Progenitor cell of endocrine pancreas (in vitro differentiated cells): Measurements from ENCODE around the gene EZH2. TPM values are rescaled to one million over a fixed set of nuclear protein-coding genes. Genes with fewer than 3 reads are reported as not detected.

Experiments used
- DNase-seq: peaks from one replicate; pipeline ENCODE4 v3.0.0; 2021; ENCODE audit warnings: low spot score; ENCODE audit not compliant: unreplicated experiment
- H3K27ac Mint-ChIP-seq: 2 replicates; pipeline ENCODE4 v1.8.0; 2021; ENCODE audit warnings: mild to moderate bottlenecking, moderate library complexity, mixed read lengths
- H3K27me3 Mint-ChIP-seq: 2 replicates; pipeline ENCODE4 v1.8.0; 2021; ENCODE audit warnings: mixed read lengths
- H3K36me3 Mint-ChIP-seq: 2 replicates; pipeline ENCODE4 v1.8.0; 2022; ENCODE audit warnings: mixed read lengths; ENCODE audit not compliant: insufficient read depth
- H3K4me1 Mint-ChIP-seq: 2 replicates; pipeline ENCODE4 v1.8.0; 2021; ENCODE audit warnings: low read depth, mixed read lengths
- H3K4me3 Mint-ChIP-seq: 2 replicates; pipeline ENCODE4 v1.8.0; 2021; ENCODE audit warnings: low read depth, mild to moderate bottlenecking, moderate library complexity, mixed read lengths
- H3K9me3 Mint-ChIP-seq: 2 replicates; pipeline ENCODE4 v1.8.0; 2021; ENCODE audit warnings: low read depth, mixed read lengths
- total RNA-seq: library from RNA; stranded (reverse); gene quantifications from 2 replicates; pipeline ENCODE4 v1.2.1, GENCODE V29; 2021
- TF ChIP-seq, protein P1 (sequence below): fragments of 200-600 bp; sonication (generic); IDR thresholded peaks from one replicate; pipeline ENCODE4 v1.5.0; 2021; ENCODE audit warnings: antibody characterized with exemption, mild to moderate bottlenecking; ENCODE audit not compliant: unreplicated experiment

EZH2 gene
- total RNA-seq, 1 donor from 2014 or later, result 57.6 TPM

DNA sequence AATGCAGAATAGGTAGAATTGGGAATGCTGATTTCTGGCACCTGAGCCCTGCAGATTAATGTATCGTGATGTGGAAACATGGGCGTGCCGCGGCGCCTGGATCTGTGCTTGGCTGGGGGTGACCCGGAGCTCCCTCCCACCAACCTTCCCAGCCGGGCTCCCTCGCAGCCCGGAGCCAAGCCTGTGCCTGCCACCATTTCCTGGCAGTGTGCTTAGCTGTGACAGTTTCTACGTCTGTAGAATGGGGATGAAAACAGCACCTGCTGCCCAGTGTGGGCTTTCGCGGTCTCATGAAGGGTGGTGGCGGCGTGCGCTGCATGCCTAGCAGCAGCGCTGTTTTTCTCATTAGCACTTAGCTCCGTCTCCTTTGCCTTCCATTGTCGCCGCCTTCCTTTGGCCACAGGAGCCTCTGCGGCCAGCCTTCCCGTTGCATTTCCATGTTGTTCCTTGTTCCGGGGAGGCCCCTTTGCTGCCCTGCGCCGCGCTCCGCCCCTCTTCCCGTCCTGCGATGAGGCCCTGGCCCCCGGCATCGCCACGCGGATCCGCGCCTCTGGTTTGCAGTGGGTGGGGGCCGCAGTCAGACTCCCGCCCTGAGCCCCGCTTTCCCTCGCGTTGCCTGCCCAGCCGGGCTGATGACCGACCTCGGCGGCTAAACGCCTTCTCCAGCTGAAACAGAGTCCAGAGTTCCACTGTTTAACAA, 101.2 kb downstream of the EZH2 start:
- H3K4me1 Mint-ChIP-seq, result no peaks in the 10 kb centered on the region
- H3K4me3 Mint-ChIP-seq, result no peak overlapping the region
- H3K9me3 Mint-ChIP-seq, result no peaks in the 10 kb centered on the region
- TF ChIP-seq, protein P1, sequence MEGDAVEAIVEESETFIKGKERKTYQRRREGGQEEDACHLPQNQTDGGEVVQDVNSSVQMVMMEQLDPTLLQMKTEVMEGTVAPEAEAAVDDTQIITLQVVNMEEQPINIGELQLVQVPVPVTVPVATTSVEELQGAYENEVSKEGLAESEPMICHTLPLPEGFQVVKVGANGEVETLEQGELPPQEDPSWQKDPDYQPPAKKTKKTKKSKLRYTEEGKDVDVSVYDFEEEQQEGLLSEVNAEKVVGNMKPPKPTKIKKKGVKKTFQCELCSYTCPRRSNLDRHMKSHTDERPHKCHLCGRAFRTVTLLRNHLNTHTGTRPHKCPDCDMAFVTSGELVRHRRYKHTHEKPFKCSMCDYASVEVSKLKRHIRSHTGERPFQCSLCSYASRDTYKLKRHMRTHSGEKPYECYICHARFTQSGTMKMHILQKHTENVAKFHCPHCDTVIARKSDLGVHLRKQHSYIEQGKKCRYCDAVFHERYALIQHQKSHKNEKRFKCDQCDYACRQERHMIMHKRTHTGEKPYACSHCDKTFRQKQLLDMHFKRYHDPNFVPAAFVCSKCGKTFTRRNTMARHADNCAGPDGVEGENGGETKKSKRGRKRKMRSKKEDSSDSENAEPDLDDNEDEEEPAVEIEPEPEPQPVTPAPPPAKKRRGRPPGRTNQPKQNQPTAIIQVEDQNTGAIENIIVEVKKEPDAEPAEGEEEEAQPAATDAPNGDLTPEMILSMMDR, result no peak
- peaks cover 28% of the 10 kb centered on the region for H3K36me3 Mint-ChIP-seq
- H3K27me3 Mint-ChIP-seq, result no peaks in the 10 kb centered on the region
- no peak for DNase-seq
- no peak overlapping the region for H3K27ac Mint-ChIP-seq

DNA sequence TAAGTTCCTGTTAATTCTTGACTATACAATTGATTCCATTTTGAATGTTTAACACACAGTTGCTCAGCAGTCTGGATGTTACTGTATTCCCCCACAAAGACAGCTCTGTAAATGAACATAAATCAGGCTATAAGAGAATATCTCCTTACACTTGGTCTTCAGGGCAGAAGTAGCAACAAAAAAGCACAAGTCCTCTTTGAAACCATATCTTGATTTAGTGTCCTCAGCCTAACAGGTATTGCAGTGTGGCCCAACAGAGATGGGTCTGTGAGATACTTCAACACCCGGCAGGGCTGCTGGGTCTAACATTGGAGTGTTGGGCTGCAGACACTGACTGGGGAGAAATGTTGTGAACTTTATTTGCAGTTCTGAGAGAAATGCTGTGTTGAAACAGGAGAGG, 109.6 kb downstream of the EZH2 start:
- Mint-ChIP-seq H3K9me3 (no peaks in the 10 kb centered on the region), H3K36me3 (peaks cover 11% of the 10 kb centered on the region), H3K4me3 (no peak overlapping the region), H3K4me1 (peaks cover 5% of the 10 kb centered on the region), H3K27ac (no peak overlapping the region), H3K27me3 (no peaks in the 10 kb centered on the region)
- no peak for DNase-seq
- TF ChIP-seq, protein P1, result no peak

DNA sequence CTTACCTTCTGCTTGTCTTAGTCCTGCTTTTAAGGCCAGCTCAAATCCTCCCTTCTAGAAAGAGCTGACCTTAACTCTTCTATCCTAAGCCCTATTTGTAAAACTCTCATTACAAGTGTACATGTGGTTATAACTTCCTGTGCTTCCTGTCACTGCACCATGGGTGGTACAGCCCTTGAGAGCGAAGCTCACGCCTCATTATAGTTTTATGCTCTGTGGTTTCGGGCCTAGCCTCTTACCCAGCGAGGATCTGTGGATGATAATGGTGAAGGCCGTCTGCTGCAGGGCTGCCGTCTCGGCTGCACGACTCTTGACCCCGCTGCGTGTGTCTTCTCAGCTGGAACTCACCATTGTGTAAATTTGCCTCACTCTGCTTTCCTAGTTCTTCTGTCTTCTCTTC, 110.8 kb downstream of the EZH2 start:
- TF ChIP-seq, protein P1, result no peak
- Mint-ChIP-seq H3K4me1 (peaks cover 5% of the 10 kb centered on the region), H3K4me3 (no peak overlapping the region), H3K9me3 (no peaks in the 10 kb centered on the region), H3K27me3 (no peaks in the 10 kb centered on the region), H3K27ac (no peak overlapping the region), H3K36me3 (peaks cover 10% of the 10 kb centered on the region)
- DNase-seq, result no peak

DNA sequence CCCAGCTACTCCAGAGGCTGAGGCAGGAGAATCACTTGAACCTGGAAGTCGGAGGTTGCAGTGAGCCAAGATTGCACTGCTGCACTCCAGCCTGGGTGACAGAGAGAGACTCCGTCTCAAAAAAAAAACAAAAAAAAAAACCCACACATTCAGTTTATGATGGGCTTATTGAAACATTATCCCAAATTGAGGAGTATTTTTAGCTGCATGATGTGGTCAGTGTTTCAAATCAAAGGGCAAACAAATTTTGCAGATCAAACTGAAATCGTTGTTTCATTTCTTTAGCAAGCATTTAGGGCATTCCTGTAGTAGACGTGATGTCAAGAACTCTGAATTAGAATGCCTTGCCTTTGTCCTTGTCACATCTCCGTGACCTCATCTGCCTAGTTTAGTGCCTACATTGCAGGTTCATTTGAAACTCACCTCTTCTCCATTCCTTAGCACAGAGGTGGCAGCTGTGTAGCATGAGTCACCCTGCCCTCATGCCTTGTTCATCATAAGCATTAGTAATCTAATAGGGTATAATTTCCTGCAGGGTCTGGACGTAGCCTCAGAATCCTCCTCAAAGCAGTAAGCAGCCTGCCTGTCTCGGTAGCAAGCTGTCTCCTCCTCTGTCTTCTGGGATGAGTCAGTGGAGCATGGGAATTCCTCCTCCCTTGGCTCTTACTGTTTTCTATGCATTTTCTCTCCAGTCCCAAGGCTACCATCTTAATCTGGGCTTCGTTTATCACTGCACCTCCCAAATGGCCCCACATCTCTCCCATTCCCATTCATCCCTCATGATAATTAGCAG, 111.6 kb downstream of the EZH2 start:
- H3K4me1 Mint-ChIP-seq, result peaks cover 5% of the 10 kb centered on the region
- H3K36me3 Mint-ChIP-seq, result peaks cover 10% of the 10 kb centered on the region
- no peak overlapping the region for H3K4me3 Mint-ChIP-seq
- H3K27me3 Mint-ChIP-seq, result no peaks in the 10 kb centered on the region
- H3K9me3 Mint-ChIP-seq, result no peaks in the 10 kb centered on the region
- no peak for DNase-seq
- H3K27ac Mint-ChIP-seq, result no peak overlapping the region
- TF ChIP-seq, protein P1, result no peak

DNA sequence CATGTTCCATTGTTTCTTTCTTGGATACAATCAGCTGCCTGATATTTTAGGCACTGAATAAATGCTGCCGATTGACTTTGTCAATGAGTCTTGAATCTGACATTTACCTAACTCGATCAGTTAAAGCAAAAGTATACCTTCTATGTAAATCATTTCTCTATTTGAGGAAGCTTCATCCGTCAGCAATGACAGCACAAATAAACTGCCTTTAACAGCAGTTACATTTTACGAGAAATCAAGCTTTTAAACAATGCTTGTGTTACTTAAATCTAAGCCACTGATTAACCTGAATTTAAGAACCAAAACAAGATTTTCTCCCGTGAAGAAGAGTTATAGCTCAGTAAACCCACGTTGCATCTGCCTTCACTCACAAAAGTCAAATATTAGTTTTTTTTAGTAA, 114.1 kb downstream of the EZH2 start:
- H3K27me3 Mint-ChIP-seq, result no peaks in the 10 kb centered on the region
- no peak overlapping the region for H3K27ac Mint-ChIP-seq
- peaks cover 8% of the 10 kb centered on the region for H3K36me3 Mint-ChIP-seq

More for the DNA sequence above, 114.1 kb downstream of the EZH2 start:
- TF ChIP-seq, protein P1, result no peak
- Mint-ChIP-seq H3K9me3 (no peaks in the 10 kb centered on the region), H3K4me1 (peaks cover 5% of the 10 kb centered on the region), H3K4me3 (no peak overlapping the region)
- DNase-seq, result no peak
